ENCODE results near the gene ANKRD66. TPM values are rescaled to one million over a fixed set of nuclear protein-coding genes. Genes with fewer than 3 reads are reported as not detected.

ANKRD66 gene
- total RNA-seq, 1 experiment from 2014 or later, result not detected

DNA sequence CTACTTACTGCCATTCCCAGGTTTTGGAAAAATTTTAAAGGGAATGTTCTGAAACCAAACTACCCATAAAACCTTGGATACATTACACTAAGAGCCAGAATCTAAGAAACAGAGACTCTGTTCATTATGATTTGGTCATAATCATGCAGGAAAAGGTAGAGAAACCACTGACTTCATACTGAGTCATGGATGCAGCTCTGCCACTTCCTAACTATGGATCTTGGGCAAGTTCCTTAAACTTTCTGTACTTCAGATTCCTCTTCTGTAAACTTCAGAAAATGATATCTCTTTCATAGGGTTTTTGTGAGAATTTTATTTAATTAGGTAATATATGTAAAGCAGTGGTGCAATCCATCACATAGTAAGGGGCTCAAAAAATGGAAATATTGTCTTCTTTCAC lies 31.6 kb upstream of the ANKRD66 start:
- H3K36me3 Mint-ChIP-seq (ENCODE audit: insufficient read depth in 1 of 3, low read depth in 3 of 3), result no peaks in the 10 kb centered on the region
- TF ChIP-seq, protein P1, sequence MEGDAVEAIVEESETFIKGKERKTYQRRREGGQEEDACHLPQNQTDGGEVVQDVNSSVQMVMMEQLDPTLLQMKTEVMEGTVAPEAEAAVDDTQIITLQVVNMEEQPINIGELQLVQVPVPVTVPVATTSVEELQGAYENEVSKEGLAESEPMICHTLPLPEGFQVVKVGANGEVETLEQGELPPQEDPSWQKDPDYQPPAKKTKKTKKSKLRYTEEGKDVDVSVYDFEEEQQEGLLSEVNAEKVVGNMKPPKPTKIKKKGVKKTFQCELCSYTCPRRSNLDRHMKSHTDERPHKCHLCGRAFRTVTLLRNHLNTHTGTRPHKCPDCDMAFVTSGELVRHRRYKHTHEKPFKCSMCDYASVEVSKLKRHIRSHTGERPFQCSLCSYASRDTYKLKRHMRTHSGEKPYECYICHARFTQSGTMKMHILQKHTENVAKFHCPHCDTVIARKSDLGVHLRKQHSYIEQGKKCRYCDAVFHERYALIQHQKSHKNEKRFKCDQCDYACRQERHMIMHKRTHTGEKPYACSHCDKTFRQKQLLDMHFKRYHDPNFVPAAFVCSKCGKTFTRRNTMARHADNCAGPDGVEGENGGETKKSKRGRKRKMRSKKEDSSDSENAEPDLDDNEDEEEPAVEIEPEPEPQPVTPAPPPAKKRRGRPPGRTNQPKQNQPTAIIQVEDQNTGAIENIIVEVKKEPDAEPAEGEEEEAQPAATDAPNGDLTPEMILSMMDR (conservative IDR thresholded peaks at IDR 0.05), result no peak
- Histone ChIP-seq H3K9me3 (ENCODE audit: control insufficient read depth, low read depth, low read length) (no peaks in the 10 kb centered on the region), H3K23ac (ENCODE audit: insufficient read length, low read depth, low read length) (no peak overlapping the region), H2AK5ac (ENCODE audit: insufficient read length, low read length) (no peak overlapping the region), H3K56ac (ENCODE audit: insufficient read length, low read depth, low read length) (no peak overlapping the region), H3K27me3 (ENCODE audit: insufficient read depth, low read length) (no peaks in the 10 kb centered on the region), H2AFZ (ENCODE audit: low read length) (no peak overlapping the region), H3K4me1 (ENCODE audit: insufficient read depth, low read length) (no peaks in the 10 kb centered on the region), H3K79me1 (ENCODE audit: insufficient read depth, low read depth, low read length, poor library complexity, severe bottlenecking) (no peaks in the 10 kb centered on the region), H2BK20ac (ENCODE audit: low read depth, low read length, poor library complexity, severe bottlenecking) (no peak overlapping the region), H4K5ac (ENCODE audit: insufficient read length, low read depth, low read length) (no peak overlapping the region), H4K91ac (ENCODE audit: insufficient read length, low read depth, low read length) (no peak overlapping the region), H2BK120ac (ENCODE audit: low read depth, low read length, poor library complexity, severe bottlenecking) (no peak overlapping the region), H3K18ac (ENCODE audit: insufficient read length, low read depth, low read length) (no peak overlapping the region), H3K79me2 (ENCODE audit: insufficient read depth, low read length) (no peaks in the 10 kb centered on the region), H4K8ac (replicated peaks; ENCODE audit: insufficient read length, low read depth, low read length) (no peak overlapping the region), H3T11ph (ENCODE audit: low read length) (no peak overlapping the region), H3K4me2 (ENCODE audit: insufficient read depth, insufficient read length, low read length) (no peak overlapping the region), H3K4ac (ENCODE audit: low read depth, low read length) (no peak overlapping the region), H3K23me2 (ENCODE audit: insufficient read length, low read depth, low read length, poor library complexity, severe bottlenecking) (no peaks in the 10 kb centered on the region), H2BK15ac (ENCODE audit: low read depth, low read length) (no peak overlapping the region), H4K20me1 (ENCODE audit: control insufficient read depth, insufficient read depth, insufficient read length) (no peaks in the 10 kb centered on the region), H2BK5ac (ENCODE audit: insufficient read length, low read length) (no peak overlapping the region), H2BK12ac (ENCODE audit: insufficient read length, low read depth, low read length) (no peak overlapping the region), H3K27ac (ENCODE audit: insufficient read length, low read depth, low read length) (no peak overlapping the region), H3K9ac (ENCODE audit: extremely low read depth, insufficient read length, low read length) (no peak overlapping the region), H3K14ac (ENCODE audit: insufficient read depth, low read length) (no peak overlapping the region)
- no peak overlapping the region for H3K4me3 Mint-ChIP-seq
- no peak overlapping the region for H3K27ac Mint-ChIP-seq
- peaks cover 2% of the 10 kb centered on the region; the same call in 1 of the 2 replicates for H3K27me3 Mint-ChIP-seq (ENCODE audit: low read depth)
- H3K9me3 Mint-ChIP-seq, result no peaks in the 10 kb centered on the region
- DNase-seq, result no peak
- H3K4me1 Mint-ChIP-seq, result no peaks in the 10 kb centered on the region
